DMS 273 treated with DMSO at 0.1 percent for 48 hours (cell line): ENCODE measurements around the gene BMP7.

Source experiments
- DNase-seq: peaks from one replicate; lab custom pipeline; 2025; lab: John Stamatoyannopoulos, UW

The BMP7 gene

DNA sequence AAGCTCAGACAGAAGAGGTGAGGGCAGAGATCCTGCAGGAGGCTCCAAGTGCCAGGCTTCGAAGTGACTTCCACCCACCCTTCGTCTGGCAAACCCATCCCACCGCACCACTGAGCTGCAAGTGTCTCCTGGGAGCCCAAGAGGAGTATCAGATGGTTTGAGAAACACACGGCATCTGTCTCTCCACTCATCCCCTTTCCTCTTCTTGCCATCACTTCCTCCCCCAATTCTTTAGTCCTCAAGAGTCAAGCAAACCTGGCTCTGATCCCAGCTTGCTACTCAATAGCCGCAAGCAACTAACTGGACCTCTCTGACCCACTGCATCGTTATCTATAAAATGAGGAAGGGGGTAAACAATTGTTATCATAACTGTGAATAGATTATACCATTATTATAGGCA is 142.1 kb downstream of the BMP7 start:
- no peak for DNase-seq

DNA sequence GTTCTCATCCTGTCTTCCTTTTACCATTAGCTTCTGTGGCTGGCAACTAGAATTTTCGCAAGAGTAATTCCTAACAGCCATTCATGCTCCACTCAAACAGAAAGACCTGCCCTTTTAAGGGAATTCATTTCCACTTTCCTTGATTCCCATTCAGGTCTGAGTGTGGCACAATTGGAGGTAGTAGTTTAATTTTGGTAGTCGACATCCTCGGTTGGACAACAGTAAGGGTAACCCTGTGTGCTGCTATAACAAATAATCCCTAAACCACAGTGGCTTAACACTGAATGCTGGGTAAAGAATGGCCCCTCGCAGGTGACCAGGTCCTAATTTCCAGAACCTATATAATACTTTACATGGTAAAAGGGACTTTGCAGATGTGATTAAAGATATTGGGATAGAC is 142.9 kb downstream of the BMP7 start:
- no peak for DNase-seq

GRCh38 chr20:57122536-57123489 is 143.6 kb downstream of the BMP7 start:
- DNase-seq: no peak

DNA sequence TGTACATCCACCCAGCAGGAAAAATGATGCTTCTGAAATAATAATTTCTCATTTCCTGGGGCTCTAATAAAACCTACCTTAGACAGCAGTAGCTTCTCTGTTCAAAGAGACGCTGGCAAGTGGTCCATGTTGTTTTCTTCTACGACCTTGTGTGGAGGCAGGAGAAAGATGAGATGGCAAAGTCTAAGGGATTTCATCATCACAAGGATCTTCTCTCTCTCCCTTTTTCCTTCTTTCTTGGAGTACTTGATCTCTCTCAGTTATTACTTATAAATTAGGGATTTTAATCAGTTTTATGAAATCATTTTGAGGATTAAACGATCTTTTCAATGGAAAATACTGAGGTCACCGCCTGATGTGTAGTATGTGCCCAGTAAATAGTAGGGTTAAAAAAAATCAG is 147.5 kb downstream of the BMP7 start:
- DNase-seq: no peak
